Mononuclear cell (primary cell): Measurements from ENCODE around the gene IDNK. TPM values are rescaled to one million over a fixed set of nuclear protein-coding genes. Genes with fewer than 3 reads are reported as not detected.

Experiments
- H3K27me3 ChIP-seq: 2 replicates; pipeline ENCODE4 v1.6.0; 2011; ENCODE audit warnings: low read length, control low read depth; ENCODE audit not compliant: insufficient read depth
- H3K4me1 ChIP-seq: 2 replicates; pipeline ENCODE4 v1.5.1; 2011; ENCODE audit warnings: mild to moderate bottlenecking, low read length, control low read depth; ENCODE audit not compliant: insufficient read depth
- H3K4me3 ChIP-seq: 2 replicates; pipeline ENCODE4 v1.5.1; 2011; ENCODE audit warnings: mild to moderate bottlenecking, low read length, moderate library complexity
- H3K9me3 ChIP-seq: 2 replicates; pipeline ENCODE4 v1.5.1; 2011; ENCODE audit warnings: low read depth, mild to moderate bottlenecking, control low read depth, low read length
- total RNA-seq: library from RNA; depleted of rRNA; stranded (reverse); fragments of >200 nt; gene quantifications from one replicate; pipeline ENCODE4 v1.2.3, GENCODE V29; 2012

IDNK gene
- total RNA-seq, 1 donor: 5.2 TPM

DNA sequence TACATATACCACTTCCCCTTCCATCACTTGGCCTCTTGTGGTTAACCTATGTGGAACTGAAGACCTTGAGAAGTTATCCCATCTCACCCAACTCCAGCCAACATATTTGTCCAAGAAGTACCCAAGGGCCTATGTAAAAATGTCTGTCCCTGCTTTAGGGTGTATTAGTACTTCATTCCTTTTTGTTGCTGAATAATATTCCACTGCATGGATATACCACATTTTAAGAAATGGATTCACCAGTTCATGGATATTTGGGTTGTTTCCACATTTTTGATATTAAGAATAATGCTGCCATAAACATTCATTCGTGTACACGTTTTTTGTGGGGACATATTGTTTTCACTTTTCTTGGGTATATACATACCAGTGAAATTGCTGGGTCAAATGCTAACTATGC is 28.6 kb downstream of the IDNK start:
- Histone ChIP-seq H3K27me3 (no peaks in the 10 kb centered on the region), H3K4me3 (no peak overlapping the region), H3K9me3 (no peaks in the 10 kb centered on the region), H3K4me1 (no peaks in the 10 kb centered on the region)

- Histone ChIP-seq H3K4me1 (no peaks in the 10 kb centered on the region), H3K9me3 (no peaks in the 10 kb centered on the region), H3K4me3 (no peak overlapping the region), H3K27me3 (no peaks in the 10 kb centered on the region)
Measured at GRCh38 chr9:83652433-83652832, 29.5 kb downstream of the IDNK start.

- Histone ChIP-seq H3K27me3 (no peaks in the 10 kb centered on the region), H3K9me3 (no peaks in the 10 kb centered on the region), H3K4me3 (no peak overlapping the region), H3K4me1 (no peaks in the 10 kb centered on the region)
Measured at GRCh38 chr9:83655433-83655832, 32.5 kb downstream of the IDNK start.

DNA sequence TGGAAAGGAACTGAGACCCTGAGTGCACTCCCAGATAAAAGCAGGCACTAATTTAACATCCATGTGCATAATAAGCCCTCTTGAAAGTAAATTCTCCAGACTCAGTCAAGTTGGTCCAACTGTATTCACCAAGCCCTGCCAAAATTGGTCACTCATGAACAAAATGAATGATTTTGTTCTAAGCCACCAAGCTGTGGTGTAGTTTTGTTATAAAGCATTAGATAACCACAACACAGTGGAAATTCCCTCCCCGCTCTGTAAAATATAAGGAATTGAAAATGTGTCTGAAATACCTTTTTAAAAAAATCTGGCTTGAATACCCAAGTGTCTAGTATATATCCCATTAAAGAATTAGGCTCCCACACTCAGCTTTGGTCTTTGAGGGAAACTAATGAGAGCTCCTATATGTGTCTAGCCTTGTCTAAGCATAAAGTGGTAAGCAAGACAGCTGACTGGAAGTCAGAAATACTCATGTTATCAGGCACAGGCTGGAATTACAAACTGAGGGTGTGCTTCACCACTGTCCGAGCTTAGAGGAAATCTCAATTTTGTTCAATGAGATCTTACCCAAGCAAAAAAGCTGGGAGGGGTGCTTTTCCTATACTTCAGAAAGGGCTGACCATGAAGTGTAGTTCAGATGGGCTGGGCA is 33.2 kb downstream of the IDNK start:
- Histone ChIP-seq H3K4me1 (no peaks in the 10 kb centered on the region), H3K9me3 (no peaks in the 10 kb centered on the region), H3K27me3 (no peaks in the 10 kb centered on the region)

GRCh38 chr9:83656952-83657351 is 34.0 kb downstream of the IDNK start:
- Histone ChIP-seq H3K27me3 (no peaks in the 10 kb centered on the region), H3K4me3 (no peak overlapping the region), H3K9me3 (no peaks in the 10 kb centered on the region), H3K4me1 (no peaks in the 10 kb centered on the region)

More for the DNA sequence above, 33.2 kb downstream of the IDNK start:
- no peak overlapping the region for H3K4me3 ChIP-seq

DNA sequence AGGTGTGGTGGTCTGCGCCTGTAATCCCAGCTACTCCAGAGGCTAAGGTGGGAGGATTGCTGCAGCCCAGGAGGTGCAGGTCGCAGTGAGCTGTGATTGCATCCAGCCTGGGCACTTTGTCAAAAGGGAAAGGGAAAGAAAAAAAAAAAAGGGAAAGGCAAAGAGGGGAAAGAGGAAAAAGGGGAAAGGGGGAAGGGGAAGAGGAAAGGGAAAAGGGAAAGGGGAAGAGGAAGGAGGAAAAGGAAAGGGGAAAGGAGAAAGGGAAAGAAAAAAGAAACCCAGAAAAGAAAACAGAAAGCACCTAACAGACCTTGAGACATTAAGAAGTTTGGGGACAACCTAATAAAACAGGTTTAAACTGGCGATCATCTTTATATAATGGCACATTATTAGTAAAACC is 40.0 kb downstream of the IDNK start:
- Histone ChIP-seq H3K9me3 (no peaks in the 10 kb centered on the region), H3K27me3 (no peaks in the 10 kb centered on the region), H3K4me1 (no peaks in the 10 kb centered on the region), H3K4me3 (no peak overlapping the region)

GRCh38 chr9:83665580-83666200 is 42.7 kb downstream of the IDNK start:
- no peaks in the 10 kb centered on the region for H3K9me3 ChIP-seq
- H3K4me3 ChIP-seq: no peak overlapping the region
- no peaks in the 10 kb centered on the region for H3K27me3 ChIP-seq
- no peaks in the 10 kb centered on the region for H3K4me1 ChIP-seq

DNA sequence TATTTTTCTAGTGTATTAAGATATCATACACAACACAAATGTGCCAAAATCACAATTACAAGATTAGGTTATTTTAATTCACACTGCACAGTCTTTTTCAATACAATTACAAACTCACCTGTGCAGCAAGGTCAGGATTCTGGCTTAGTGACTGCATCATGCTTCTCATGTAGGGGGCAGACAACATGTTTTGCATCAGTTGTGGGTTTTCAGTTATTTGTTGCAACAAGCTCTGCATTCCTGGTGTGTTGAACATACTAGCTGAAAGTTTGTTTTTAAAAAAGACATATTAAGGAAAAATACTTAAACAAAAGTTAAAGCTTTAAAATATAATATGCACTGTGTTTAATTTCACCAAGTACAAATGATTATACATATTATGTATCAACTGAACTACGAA is 46.1 kb downstream of the IDNK start:
- Histone ChIP-seq H3K4me1 (no peaks in the 10 kb centered on the region), H3K27me3 (no peaks in the 10 kb centered on the region), H3K4me3 (no peak overlapping the region), H3K9me3 (no peaks in the 10 kb centered on the region)

DNA sequence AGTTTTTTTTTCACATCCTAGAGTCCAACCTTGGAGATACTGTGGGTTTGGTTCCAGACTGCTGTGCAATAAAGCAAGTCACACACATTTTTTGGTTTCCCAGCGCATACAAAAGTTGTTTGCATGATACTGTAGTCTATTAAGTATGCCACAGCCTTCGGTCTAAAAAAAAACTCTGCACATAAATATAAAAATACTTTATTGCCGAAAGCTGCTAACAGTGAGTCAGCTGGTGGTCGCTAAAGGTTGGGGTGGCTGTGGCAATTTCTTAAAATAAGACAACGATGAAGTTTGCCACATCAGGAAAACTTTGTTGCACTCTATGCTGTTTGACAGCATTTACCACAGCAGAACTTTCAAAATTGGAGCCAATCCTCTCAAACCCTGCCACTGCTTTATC is 47.4 kb downstream of the IDNK start:
- H3K4me1 ChIP-seq: no peaks in the 10 kb centered on the region
- no peaks in the 10 kb centered on the region for H3K9me3 ChIP-seq
- H3K27me3 ChIP-seq: no peaks in the 10 kb centered on the region
- H3K4me3 ChIP-seq: no peak overlapping the region

DNA sequence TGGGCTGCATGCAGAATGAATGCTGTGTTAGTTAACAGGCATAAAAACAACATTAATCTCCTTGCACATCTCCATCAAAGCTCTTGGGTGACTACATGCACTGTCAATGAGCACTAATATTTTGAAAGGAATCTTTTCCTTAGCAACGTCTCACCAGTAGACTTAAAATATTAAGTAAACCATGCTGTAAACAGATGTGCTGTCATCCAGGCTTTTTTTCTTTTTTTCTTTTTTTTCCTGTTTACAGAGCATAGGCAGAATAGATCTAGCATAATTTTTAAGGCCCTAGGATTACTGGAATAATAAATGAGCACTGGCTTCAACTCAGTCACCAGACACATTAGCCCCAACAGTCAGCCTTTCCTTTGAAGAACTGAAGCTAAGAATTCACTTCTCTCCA is 48.5 kb downstream of the IDNK start:
- Histone ChIP-seq H3K9me3 (no peaks in the 10 kb centered on the region), H3K4me3 (no peak overlapping the region), H3K4me1 (no peaks in the 10 kb centered on the region), H3K27me3 (no peaks in the 10 kb centered on the region)

DNA sequence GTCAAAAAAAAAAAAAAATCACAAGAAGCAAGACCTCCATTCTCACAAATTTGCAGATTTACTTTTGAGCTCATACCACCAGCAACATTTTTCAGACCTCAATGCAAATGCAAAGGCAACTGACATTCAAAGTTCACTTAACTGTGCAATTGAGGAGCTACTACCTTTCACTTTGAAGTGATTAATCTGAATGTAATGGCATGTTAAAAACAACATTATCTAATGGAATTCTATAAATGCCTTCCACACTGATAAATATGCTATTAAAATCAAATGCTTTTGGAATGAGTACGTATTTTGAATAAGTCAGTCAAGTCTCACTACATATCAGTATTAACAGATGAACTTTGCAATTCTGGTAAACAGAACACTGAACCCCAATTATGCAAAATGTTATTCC is 52.5 kb downstream of the IDNK start:
- no peaks in the 10 kb centered on the region for H3K27me3 ChIP-seq
- no peaks in the 10 kb centered on the region for H3K9me3 ChIP-seq
- H3K4me3 ChIP-seq: no peak overlapping the region
- no peaks in the 10 kb centered on the region for H3K4me1 ChIP-seq

- Histone ChIP-seq H3K4me1 (no peaks in the 10 kb centered on the region), H3K4me3 (no peak overlapping the region), H3K9me3 (no peaks in the 10 kb centered on the region), H3K27me3 (no peaks in the 10 kb centered on the region)
Measured at GRCh38 chr9:83677596-83677995, 54.7 kb downstream of the IDNK start.

GRCh38 chr9:83680233-83680632 is 57.3 kb downstream of the IDNK start:
- Histone ChIP-seq H3K9me3 (no peaks in the 10 kb centered on the region), H3K27me3 (no peaks in the 10 kb centered on the region), H3K4me1 (no peaks in the 10 kb centered on the region), H3K4me3 (no peak overlapping the region)

DNA sequence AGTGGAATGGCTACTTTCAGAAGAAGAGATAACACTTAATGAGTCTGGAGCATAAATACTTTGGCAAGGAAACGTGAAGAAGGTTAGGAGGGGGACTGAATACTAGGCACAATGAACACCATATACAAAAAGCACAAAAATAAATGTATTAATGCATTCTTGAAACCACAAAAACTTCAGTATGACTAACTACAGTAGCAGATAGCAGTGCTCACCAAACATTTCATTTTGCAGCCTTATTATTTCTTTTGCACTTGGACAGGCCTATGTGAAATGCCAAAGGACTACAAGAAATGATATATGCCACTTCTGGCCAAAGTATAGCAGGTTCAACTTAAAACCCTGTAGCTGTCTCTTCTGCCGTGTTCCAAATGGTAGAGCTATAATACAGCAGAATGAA is 58.5 kb downstream of the IDNK start:
- Histone ChIP-seq H3K4me3 (no peak overlapping the region), H3K9me3 (no peaks in the 10 kb centered on the region), H3K4me1 (no peaks in the 10 kb centered on the region), H3K27me3 (no peaks in the 10 kb centered on the region)

DNA sequence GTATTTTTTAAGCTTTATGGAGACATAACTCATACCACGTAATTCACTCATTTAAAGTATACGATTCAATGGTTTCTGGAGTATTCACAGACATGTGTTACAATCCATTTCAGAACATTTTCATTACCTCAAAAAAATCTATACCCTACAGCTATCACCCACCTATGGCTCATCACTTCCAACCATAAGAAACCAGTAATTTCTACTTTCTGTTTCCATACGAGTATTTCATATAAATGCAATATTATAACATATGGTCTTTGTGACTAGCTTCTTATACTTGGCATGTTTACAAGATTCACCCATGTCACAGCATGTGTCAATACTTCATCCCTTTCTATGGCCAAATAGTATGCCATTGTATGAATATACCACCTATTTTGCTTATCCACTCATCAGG is 66.0 kb downstream of the IDNK start:
- H3K4me3 ChIP-seq: no peak overlapping the region
- H3K4me1 ChIP-seq: peaks cover 3% of the 10 kb centered on the region

DNA sequence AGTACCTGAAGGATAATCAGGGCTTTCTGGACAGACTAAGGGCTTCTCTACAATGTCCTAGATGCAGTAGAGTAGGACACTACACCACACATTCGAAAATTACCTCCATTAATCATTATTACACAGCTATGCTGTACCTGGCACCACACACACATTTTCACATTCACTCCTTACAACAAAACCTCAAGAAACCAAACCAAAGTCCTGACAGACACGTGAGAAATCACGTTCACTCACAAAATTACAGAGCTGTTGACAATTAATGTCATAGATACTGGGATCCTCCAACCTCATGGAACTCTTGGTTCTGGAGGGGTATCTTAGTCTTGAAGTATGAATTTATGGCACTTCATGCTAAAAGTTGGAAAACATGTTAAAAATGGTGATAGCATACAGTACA is 68.5 kb downstream of the IDNK start:
- Histone ChIP-seq H3K27me3 (no peaks in the 10 kb centered on the region), H3K4me3 (no peak overlapping the region), H3K9me3 (no peaks in the 10 kb centered on the region), H3K4me1 (peaks cover 15% of the 10 kb centered on the region)

More for the DNA sequence above, 66.0 kb downstream of the IDNK start:
- no peaks in the 10 kb centered on the region for H3K27me3 ChIP-seq
- no peaks in the 10 kb centered on the region for H3K9me3 ChIP-seq
